HT1080 (cell line): Measurements from ENCODE around the gene SLC25A39. TPM values are rescaled to one million over a fixed set of nuclear protein-coding genes. Genes with fewer than 3 reads are reported as not detected.
"Not testable (repeated sequence)": the region's sequence is repeated elsewhere in the genome, so short reads cannot be mapped to it uniquely, and the experiment has no call there.

ENCODE experiments used
- DNase-seq: peaks from one replicate; pipeline ENCODE4 v3.0.0-alpha.2; 2015; ENCODE audit warnings: low read depth
- polyA plus RNA-seq, 2 experiments: library from polyadenylated mRNA; depleted of rRNA; stranded (reverse); fragments of >200 nt; gene quantifications; 2 replicates each; pipeline ENCODE4 v1.2.3, GENCODE V29; 2015
- total RNA-seq: library from RNA; depleted of rRNA; stranded (reverse); fragments of >200 nt; shearing (Covaris generic); gene quantifications from 2 replicates; pipeline ENCODE4 v1.2.3, GENCODE V29; 2014; rRNA removed

SLC25A39 gene, protein sequence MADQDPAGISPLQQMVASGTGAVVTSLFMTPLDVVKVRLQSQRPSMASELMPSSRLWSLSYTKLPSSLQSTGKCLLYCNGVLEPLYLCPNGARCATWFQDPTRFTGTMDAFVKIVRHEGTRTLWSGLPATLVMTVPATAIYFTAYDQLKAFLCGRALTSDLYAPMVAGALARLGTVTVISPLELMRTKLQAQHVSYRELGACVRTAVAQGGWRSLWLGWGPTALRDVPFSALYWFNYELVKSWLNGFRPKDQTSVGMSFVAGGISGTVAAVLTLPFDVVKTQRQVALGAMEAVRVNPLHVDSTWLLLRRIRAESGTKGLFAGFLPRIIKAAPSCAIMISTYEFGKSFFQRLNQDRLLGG
- total RNA-seq: 154 and 185 TPM in 2 replicates
- 130 and 147 TPM in 2 replicates for polyA plus RNA-seq (2015; cell fraction: cytosol; rRNA removed)
- polyA plus RNA-seq (2015; cell fraction: nucleus; rRNA removed): 111 and 121 TPM in 2 replicates

DNA sequence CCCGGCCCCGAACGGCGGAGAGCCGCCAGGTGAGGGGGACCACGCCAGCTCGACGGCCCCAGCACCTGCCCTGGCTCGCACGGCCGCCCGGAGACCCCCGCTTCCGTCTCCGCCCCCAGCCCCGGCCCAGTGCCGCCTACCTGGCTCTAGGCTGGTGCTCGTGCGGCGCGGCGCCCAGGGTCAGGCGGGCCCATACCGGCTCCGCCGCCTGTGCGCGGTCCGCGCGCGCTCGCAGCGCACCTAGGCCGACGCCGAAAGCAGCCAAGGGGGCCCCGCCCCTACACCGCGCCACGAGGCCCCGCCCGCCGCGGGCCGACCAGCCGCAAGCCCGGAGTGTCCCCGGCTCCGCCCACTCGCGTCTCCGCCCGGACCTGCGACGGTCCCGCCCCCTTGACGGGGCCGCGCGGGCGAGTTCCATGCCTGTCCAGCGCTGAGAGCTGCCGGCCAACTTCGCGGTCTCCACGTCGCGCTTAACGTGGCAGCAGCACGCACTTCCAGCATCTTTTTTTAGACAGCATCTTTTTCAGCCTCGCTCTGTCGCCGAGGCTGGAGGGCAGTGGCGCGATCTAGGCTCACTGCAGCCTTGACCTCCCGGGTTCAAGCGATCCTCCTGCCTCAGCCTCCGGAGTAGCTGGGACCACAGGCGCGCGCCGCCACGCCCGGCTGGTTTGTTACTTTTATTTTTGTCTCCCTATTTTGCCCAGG, at the start of gene SLC25A39:
SLC25A39 (minus strand) TSS at position 253 of the 705 bp plus-strand sequence. CDS start 1,261 bp downstream, outside the sequence.
- peak; percentile 84 for DNase-seq

DNA sequence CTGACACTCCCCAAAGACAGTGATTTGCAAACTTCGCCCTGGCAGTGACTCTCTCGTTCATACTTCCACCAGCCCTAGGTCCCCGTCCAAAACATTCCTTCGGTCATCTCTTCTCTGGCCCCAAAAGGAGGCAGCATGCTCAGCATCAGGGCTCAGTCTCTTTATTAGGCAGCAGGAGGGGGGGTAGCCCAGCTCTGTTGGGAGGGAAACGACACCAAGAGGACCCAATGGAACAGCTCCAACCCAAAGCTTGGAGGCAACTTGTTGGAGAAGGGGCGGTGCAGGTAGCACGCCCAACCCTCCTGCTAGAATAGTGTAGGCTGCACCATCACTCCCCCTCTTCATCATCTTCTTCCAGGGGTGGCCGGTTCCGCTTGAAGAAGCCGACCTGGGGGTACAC, 47.4 kb upstream of the SLC25A39 start:
- no peak for DNase-seq

DNA sequence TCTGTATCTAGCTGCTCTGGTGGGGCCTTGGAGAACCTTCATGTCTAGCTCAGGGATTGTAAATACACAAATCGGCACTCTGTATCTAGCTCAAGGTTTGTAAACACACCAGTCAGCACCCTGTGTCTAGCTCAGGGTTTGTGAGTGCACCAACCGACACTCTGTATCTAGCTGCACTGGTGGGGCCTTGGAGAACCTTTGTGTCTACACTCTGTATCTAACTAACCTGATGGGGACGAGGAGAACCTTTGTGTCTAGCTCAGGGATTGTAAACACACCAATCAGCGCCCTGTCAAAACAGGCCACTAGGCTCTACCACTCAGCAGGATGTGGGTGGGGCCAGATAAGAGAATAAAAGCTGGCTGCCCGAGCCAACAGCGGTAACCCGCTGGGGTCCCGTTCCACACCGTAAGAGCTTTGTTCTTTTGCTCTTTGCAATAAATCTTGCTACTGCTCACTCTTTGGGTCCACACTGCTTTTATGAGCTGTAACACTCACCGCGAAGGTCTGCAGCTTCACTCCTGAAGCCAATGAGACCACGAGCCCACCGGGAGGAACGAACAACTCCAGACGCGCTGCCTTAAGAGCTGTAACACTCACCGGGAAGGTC, 44.9 kb upstream of the SLC25A39 start:
- DNase-seq: not testable (repeated sequence)

DNA sequence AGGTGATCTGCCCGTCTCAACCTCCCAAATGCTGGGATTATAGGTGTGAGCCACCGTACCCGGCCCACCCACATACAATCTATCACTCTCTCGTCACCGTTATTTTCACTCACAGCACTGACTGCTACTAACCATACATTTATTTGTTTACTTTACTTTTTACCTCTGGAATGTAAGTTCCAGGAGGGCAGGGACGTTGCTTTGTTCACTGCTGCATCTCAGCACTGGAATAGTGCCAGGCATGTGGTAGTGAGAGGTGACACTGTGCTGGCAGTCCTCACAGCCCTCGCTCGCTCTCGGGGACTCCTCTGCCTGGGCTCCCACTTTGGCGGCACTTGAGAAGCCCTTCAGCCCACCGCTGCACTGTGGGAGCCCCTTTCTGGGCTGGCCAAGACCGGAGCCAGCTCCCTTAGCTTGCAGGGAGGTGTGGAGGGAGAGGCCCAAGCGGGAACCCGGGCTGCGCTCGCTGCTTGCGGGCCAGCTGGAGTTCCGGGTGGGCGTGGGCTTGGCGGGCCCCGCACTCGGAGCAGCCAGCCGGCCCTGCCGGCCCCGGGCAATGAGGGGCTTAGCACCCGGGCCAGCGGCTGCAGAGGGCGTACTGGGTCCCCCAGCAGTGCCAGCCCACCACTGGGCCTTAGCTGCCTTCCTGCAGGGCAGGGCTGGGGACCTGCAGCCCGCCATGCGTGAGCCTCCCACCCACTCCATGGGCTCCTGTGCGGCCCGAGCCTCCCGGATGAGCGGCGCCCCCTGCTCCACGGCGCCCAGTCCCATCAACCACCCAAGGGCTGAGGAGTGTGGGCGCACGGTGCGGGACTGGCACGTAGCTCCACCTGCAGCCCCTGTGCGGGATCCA, 44.0 kb upstream of the SLC25A39 start:
- DNase-seq: not testable (repeated sequence)

DNA sequence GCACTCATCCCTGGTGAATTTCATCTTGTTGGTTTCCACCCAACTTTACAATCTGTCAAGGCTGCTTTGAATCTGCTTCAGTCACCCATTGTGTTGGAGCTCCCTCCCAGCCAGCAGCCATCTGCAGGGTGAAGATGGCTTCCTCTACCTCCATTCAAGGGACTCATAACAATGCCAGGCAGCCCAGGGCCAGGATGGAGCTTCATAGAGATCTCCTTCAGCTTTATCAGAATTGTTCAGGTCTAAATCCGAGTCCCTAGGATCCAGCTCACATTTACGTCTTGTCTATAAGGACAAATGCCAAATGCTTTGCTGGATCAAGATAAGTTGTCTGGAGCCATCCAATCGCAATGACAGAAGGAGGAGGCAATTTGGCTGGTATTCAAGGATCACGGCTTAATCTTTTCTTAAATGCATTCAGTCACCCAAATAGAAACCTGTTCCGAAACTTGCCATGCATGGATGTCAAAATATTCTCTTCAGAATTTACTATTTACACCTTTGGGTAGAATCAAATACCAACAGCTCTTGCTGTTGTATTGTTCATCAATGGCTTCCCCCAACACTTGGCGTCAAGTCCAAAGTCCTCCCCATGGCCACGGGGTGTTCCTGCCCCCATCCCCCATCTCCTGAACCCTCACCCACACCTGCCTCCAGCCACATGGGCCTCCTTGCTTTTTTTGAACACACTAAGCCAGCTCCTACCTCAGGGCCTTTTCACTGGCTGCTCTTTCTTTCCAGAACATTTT, 42.8 kb upstream of the SLC25A39 start:
- DNase-seq: no peak

DNA sequence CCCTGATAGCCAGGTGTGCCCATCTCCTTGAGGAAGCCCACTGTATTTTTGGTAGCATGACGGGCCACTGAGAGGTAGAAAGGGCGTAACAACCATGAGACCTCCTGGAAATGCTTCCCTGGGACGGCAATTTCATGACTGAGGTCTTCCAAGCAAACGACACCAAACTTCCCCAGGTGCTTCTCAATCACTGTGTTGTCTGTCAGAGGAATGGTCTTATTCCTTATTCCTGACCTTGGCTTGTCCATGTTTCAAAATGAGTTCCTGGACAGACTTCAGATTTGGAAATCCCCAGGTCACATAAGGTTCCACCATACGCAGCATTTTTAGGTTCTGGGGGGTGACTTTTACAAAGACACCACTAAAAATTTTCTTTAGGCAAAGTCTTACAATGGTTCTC, 40.4 kb upstream of the SLC25A39 start:
- not testable (repeated sequence) for DNase-seq

DNA sequence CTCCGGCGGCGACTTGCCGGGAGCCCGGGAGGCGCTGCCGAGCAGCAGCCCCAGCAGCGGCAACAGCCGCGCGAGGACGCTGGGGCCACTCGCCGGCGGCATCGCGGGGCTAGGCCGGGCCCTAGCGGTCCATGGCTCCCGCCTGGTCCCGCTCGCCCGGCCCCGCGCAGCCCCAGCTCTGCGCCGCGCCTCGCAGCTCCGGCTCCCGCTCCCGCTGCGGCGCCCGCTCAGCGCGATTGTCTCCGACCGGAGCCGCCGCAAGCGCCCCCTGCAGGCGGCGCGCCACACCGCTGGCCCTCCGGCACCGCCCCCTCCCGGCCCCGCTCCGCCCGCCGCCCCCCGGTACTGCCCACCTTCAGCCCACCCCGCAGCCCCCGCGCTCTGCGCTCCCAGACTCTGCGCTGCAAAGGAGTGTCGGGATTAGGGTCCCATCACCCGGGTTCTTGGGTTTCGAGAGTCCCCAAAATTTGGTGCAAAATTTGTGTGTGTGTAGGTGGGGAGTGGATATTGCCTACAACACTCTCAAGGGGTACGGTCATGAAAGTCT, 39.1 kb upstream of the SLC25A39 start, which contains the start of gene FAM171A2:
FAM171A2 (minus strand) TSS at position 241 of the 547 bp plus-strand sequence; CDS start at position 102, 139 bp downstream.
- no peak for DNase-seq

DNA sequence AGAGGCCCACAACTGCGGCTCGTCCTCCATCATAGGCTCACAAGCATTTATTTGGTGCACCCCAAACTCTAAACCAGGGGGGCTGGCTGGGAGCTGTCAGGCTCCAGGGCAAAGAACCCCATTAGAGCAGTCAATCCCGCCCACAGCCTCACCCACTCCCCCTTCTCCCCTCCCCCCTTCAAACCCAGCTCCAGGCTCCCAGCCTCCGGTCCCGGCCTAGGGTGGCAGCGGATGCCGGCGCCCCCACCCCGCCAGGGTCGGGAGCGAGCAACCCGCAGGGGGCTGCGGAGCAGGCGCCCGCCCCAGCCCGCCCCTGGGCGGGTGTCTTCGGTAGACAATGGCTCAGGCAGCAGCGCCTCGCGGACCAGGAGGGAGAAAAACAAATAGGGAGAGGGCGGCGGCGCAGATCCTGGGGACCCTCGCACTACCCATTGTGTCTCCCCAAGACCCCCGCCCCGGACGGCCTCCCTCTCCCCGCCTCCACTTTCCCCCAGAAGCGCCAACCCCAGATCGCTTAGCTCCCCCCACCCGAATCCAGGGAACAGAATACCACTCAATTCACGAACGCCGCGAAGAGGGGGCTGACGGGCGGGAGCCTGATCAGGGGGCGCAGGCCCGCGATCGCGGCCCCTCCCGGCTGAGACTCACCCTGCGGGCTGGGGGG, 38.5 kb upstream of the SLC25A39 start:
- no peak for DNase-seq

DNA sequence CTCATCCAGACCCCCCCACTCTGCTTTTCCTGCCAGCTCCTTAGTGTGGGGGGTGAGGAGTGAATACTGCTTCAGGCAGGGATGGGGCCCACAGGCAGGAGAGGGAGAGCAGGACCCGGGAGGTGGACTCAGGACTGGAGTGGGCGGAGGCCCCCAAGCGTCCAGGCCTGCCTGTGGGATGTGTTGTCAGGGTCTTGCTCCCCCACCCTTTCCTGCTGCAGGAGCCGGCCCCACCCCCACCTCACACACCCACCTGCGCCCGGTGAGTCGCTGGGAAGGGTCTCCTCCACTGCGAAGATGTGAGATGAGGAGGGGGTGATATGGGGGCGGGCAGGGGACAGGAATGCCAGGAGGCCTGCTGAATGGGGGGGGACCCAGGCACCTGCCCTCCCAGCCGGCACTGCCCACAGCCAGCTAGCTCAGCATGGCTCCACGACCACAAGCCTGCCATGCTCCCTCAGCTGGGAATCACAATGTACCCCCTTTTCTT, 37.9 kb upstream of the SLC25A39 start:
- no peak for DNase-seq

DNA sequence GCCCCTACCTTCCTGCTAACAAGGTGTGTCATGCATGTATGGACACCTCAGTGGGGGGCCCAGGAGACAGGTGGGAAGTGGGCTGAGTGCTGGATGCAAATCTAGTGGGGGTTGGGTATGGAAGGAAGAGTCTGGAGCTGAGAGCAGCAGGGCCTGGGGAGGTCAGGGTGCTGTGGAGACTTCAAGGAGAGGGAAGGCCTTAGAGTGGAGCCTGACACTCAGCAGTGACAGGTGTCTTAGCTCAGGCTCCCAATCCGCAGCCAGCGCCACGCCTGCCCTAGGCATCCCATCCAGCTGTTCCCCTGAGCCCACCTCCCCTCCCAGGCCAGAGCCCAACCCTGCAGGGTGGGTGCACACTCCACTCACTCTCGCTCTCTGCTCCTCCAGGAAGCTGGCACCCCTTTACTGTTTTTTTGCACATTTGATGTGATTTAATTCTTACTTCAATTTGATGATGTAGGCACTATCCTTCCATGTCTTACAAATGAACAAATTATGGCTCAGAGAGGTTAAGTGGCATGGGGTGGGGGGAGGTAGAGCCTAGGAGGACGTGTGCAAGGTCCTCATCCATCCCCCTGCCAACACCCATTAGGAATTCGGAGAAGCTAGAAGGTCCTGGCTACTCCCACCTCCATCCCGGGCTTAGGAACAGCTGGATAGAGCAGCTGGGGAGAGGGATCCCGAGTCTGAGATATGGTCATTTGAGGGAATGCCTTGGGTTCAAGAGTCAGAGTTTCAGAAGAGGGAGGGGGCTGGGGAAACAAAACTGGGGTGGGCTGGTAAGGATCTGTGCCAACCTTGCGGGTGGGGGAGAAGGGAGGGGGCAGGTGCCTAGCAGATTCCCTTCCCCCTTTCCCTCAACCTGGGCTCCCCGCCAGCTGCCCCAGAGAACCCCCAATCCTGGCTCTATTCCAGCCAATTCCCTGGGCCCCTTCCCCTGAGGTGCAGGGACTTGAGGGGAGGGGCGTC, 37.0 kb upstream of the SLC25A39 start:
- no peak for DNase-seq

DNA sequence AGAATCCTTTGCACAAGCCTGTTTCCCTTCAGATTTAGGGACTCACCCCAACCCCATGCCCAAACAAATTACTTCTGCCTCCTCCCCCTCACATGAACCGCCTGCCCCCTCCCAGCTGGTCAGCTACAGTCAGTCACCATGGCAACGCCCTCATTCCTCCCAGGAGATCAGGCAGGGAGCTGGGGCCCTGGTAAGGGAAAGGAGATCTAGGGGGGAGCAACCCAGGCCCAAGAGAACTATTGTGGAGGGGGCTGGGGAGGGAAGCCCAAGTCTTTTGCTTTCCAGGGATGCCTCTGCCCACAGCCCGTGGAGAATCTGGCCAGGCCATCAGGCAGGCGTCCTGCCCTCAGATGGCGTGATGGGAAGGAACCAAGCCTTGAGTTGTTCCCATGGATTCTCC, 36.2 kb upstream of the SLC25A39 start:
- DNase-seq: no peak

DNA sequence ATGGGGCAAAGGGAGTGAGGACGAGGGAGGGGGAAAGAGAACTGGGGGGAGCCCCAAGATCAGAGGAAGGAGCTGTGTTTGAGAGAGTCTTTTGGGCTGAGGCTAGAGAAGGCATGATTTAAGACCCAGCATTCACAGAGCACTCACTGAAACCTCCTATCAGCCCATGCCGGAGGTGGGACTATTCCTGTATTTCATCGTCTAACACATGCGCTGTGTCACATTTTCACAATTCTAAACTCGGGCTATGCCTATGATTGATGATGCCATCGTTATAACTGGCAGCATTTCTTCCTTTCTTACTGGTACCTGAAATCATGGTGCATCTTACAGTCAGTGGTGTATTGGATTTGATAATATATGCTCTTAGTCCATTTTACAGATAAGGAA, 35.5 kb upstream of the SLC25A39 start:
- no peak for DNase-seq

DNA sequence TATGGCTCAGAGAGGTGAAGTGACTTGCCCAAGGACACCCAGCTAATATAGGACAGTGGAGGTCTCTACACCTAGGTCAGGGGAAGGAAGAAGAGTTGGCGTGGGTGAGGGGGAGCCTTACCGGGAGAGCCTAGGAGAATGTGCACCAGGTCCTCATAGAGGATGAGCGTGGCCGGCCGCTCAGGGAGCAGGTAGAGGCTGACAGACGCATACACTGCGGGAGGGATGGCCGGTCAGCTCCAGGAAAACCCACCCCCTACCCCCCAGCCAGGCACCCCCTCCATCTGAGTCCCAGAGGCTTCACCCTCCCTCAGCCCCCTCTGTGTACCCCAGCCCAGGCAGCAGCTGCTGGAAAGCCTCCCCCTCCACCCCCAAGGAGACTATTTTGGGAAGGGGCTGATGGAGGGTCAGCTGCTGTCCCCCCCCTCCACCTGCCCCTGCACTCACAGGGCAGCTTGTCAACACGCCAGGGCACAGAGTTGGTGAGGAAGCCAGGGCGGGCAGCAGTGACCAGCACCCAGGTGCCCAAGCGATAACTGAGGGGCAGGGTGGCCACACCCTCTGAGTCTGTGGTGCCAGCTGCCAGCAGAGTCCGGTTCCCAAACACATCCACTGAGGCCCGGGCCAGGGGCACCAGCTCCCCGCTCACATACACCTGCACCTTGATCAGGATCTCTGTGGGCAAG, 35.0 kb upstream of the SLC25A39 start:
- no peak for DNase-seq

DNA sequence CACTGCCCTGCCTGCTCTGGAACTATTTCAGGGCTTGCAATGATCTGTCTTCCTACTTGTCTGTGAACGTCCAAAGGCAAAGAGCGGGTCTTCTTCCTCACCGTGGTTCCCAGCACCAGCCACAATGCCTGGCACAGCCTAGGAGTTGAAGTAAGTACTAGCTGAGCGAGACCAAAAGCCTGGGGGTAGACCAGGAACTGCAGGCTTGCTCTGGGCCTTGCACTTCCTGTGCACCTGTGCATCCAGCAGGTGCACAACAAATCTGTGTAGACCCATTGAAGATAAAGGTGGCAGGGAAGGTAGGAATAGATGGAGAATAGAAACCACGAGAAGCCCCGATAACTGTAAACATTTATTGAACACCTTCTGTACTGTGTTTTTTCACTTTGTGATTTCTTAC, 34.4 kb upstream of the SLC25A39 start:
- no peak for DNase-seq

DNA sequence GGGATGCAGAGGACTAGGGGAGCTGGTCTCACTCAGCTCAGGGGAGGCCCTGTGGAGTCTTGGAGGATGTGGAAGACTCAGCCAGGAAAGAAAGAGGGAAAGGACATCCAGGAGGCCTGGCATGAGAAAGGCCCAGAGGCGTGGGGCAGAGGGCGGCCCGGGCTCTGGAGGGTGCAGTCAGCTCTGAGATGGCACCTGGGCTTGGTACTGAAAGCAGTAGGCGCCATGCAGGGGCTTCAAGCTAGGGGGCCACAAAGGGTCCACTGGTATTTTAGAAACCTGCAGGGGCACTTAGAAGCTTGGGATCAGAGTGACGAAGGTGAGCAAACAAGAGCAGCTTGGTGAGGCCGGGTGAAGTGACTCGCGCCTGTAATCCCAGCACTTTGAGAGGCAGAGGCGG, 33.4 kb upstream of the SLC25A39 start:
- DNase-seq: no peak

DNA sequence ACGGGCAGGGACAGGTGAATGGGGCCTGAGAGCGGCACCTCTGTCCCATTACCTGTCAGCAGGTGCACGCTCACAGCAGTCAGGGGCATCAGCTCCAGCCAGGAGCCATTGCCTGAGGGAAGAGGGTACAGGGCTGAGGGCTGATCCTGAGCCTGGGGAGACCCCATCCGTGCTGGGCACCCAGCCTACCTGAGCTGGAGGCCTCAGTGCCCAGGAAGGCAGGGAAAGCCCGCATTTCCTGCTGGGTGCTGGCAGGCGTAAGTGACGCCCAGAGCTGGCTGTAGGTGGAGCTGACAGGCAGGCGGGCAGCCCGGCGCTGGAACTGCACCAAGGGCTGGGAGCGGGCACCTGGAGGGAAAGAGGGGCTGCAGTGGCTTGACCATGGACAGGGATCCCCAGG, 31.6 kb upstream of the SLC25A39 start:
- DNase-seq: no peak

DNA sequence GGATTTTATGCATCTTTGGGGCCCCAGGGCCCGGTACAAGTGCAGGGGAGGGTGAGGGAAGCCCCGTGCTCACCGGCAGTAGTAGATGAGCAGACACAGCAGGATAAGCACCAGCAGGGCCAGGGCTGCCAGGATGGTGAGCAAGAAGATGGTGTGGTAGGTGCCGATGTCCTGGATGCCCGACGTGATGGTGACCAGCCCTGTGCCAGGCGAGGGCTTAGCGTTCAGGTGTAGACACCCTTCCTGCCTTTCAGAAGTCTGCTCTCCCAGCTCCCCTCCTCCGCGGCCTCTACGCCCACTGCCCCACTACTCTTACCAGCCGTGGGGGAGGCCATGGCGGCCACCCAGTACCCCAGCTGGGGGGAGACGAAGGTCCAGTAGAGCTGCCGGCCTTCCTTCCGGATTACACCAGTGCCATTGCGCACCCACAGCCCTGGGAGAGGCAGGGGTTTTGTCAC, 31.0 kb upstream of the SLC25A39 start:
- DNase-seq: no peak
